ENCODE measurements around the gene MAEA. TPM values are rescaled to one million over a fixed set of nuclear protein-coding genes. Genes with fewer than 3 reads are reported as not detected.
A peak's percentile ranks its signal among the peaks of the same experiment; 100 is the strongest.

Gene MAEA
- total and polyA plus RNA-seq, 2 of the 8 experiments (the other 6 are each of a cell fraction or from before 2014, with no cell fraction given) = 75.8 to 133 TPM

- FAIRE-seq = no peak
- no peak for TF ChIP-seq JUN (IDR thresholded peaks at IDR 0.05; ENCODE audit: low read depth, low read length)
- TF ChIP-seq SP2 (IDR thresholded peaks at IDR 0.05; ENCODE audit: low read length) = no peak
- TF ChIP-seq MAX (IDR thresholded peaks at IDR 0.05) = no peak
- TF ChIP-seq KDM1A (IDR thresholded peaks at IDR 0.05; ENCODE audit: borderline replicate concordance, low read length) = no peak
- TF ChIP-seq TAF7 (optimal IDR thresholded peaks at IDR 0.05; ENCODE audit: borderline replicate concordance, low read depth, low read length) = no peak
- TF ChIP-seq KDM4A (IDR thresholded peaks at IDR 0.05; ENCODE audit: low read depth, low read length, severe bottlenecking) = no peak
- no peak for TF ChIP-seq RNF2 (IDR thresholded peaks at IDR 0.05; ENCODE audit: borderline replicate concordance, low read depth, low read length, missing control alignments, poor library complexity, severe bottlenecking)
- TF ChIP-seq TEAD4 (IDR thresholded peaks at IDR 0.05; ENCODE audit: low read depth, low read length) = no peak
- TF ChIP-seq ASH2L (IDR thresholded peaks at IDR 0.05; ENCODE audit: low read length) = no peak
Measured at GRCh38 chr4:1310031-1310795, 20.5 kb downstream of the MAEA start.

More at GRCh38 chr4:1310031-1310795, 20.5 kb downstream of the MAEA start:
- H3K14ac ChIP-seq (ENCODE audit: insufficient read length) = no peak overlapping the region
- no peak overlapping the region for H2BK15ac ChIP-seq (ENCODE audit: low read length)
- H2AK5ac ChIP-seq (ENCODE audit: low read depth, low read length) = peak overlapping the region; percentile 25; the same call in 1 of the 2 replicates
- H4K91ac ChIP-seq (replicated peaks; ENCODE audit: insufficient read length, low read length) = no peak overlapping the region
- DNase-seq (ENCODE audit: low read depth in 1 of 2, low spot score in 2 of 2) = no peak
- H4K20me1 ChIP-seq (replicated peaks in 1 of 2; ENCODE audit: control insufficient read depth in 1 of 2, insufficient read depth in 2 of 2, low read length in 2 of 2) = peaks cover 21 to 47% of the 10 kb centered on the region in 2 experiments
- peaks cover 11 to 28% (median 20%) of the 10 kb centered on the region in 4 experiments for H3K36me3 ChIP-seq (ENCODE audit: control insufficient read depth in 2 of 4, insufficient read depth in 4 of 4, low read length in 3 of 4)
- H3K18ac ChIP-seq (ENCODE audit: extremely low read depth, low read length) = no peak overlapping the region
- H2BK12ac ChIP-seq (ENCODE audit: low read depth, low read length) = no peak overlapping the region
- peaks cover 7 to 78% of the 10 kb centered on the region in 2 experiments; a peak in 3 of 4 replicates for H3K79me2 ChIP-seq (ENCODE audit: control insufficient read depth in 1 of 2, insufficient read depth in 2 of 2, low read length in 2 of 2)
- no peak overlapping the region for H2BK120ac ChIP-seq (replicated peaks; ENCODE audit: low read depth, low read length)
- no peak overlapping the region for H2AFZ ChIP-seq (ENCODE audit: low read length)
- CTCF ChIA-PET (ENCODE audit: partially characterized antibody) = interaction anchor here (0.6 to 2.3 kb wide), 7 partner anchors 8 to 333 kb away, joined by 3 to 10 read pairs (median 4); no protein-coding TSS in a partner anchor
- H2BK5ac ChIP-seq (ENCODE audit: low read depth, low read length) = 0 out of 2 replicates have a peak overlapping the region, but pooled peaks have one; percentile 44
- POLR2A ChIA-PET (ENCODE audit: partially characterized antibody) = interaction anchor here (1.2 to 2.0 kb wide), 6 partner anchors 8 to 63 kb away, joined by 4 to 13 read pairs (median 6); partner anchors contain the start of gene MAEA
- peaks cover 2 to 11% (median 3%) of the 10 kb centered on the region in 4 experiments; a peak in 4 of 7 replicates for H3K4me1 ChIP-seq (replicated peaks in 1 of 4; ENCODE audit: control insufficient read depth in 3 of 4, insufficient read depth in 4 of 4, low read length in 3 of 4)
- no peak overlapping the region for H3K23ac ChIP-seq (ENCODE audit: insufficient read length)
- no peak overlapping the region for H4K5ac ChIP-seq (ENCODE audit: insufficient read length, low read depth, low read length)
- H3K4me3 ChIP-seq (ENCODE audit: extremely low read depth in 1 of 4, insufficient read depth in 2 of 4, low read depth in 3 of 4, low read length in 4 of 4) = peak overlapping the region in 3 of 4 experiments; percentile 40 to 51 (median 50); a peak in 6 of 8 replicates
- H2BK20ac ChIP-seq (ENCODE audit: low read length) = no peak overlapping the region
- H3K4me2 ChIP-seq (ENCODE audit: insufficient read depth in 1 of 2, low read depth in 2 of 2, low read length in 2 of 2) = peak overlapping the region; percentile 66 to 67
- no peak overlapping the region for H3K56ac ChIP-seq (replicated peaks; ENCODE audit: insufficient read length, low read depth, low read length)
- H3K9me3 ChIP-seq (ENCODE audit: insufficient read depth in 2 of 2, low read depth in 1 of 2, low read length in 1 of 2) = no peaks in the 10 kb centered on the region
- no peaks in the 10 kb centered on the region for H3K27me3 ChIP-seq (replicated peaks in 1 of 4; ENCODE audit: control insufficient read depth in 3 of 4, extremely low read depth in 1 of 4, insufficient read depth in 3 of 4, low read length in 3 of 4)
- peaks cover 37% of the 10 kb centered on the region for H3K79me1 ChIP-seq (ENCODE audit: low read depth, low read length)
- H3K27ac ChIP-seq (ENCODE audit: low read depth, low read length) = peak overlapping the region; percentile 43; the same call in 1 of the 2 replicates
- H3K9ac ChIP-seq (replicated peaks in 1 of 4; ENCODE audit: extremely low read depth in 1 of 4, low read depth in 3 of 4, low read length in 3 of 4) = peak overlapping the region in 1 of 4 experiments; percentile 42; a peak in 1 of 7 replicates
- 93% methylated on average over 27 of the region's 32 CpGs; no CpG with 5 or more reads in 1 of the 2 experiments for WGBS, 2 experiments (ENCODE audit: extremely low coverage in 1 of 2, insufficient coverage in 1 of 2, insufficient read length in 1 of 2, insufficient replicate concordance in 2 of 2, low coverage in 1 of 2, low lambda C conversion rate in 2 of 2, missing lambda C conversion rate in 1 of 2)
- no peak overlapping the region for H4K8ac ChIP-seq (ENCODE audit: extremely low read depth, insufficient read depth, low read length)
- peak overlapping the region; percentile 76 for H3K4ac ChIP-seq (replicated peaks; ENCODE audit: insufficient read length, low read depth, low read length)
- H3K23me2 ChIP-seq (ENCODE audit: low read depth, low read length) = peaks cover 3% of the 10 kb centered on the region; the same call in 1 of the 2 replicates

Measured in H1 (cell line).